GM19099 (cell line): ENCODE results near the gene ABTB2.

ENCODE experiments used
- POLR2A ChIP-seq: IDR thresholded peaks from 3 replicates; pipeline ENCODE4 v1.6.1; 2011; ENCODE audit warnings: low read depth; ENCODE audit not compliant: insufficient read length; ENCODE audit errors: extremely low read depth

ABTB2 gene

DNA sequence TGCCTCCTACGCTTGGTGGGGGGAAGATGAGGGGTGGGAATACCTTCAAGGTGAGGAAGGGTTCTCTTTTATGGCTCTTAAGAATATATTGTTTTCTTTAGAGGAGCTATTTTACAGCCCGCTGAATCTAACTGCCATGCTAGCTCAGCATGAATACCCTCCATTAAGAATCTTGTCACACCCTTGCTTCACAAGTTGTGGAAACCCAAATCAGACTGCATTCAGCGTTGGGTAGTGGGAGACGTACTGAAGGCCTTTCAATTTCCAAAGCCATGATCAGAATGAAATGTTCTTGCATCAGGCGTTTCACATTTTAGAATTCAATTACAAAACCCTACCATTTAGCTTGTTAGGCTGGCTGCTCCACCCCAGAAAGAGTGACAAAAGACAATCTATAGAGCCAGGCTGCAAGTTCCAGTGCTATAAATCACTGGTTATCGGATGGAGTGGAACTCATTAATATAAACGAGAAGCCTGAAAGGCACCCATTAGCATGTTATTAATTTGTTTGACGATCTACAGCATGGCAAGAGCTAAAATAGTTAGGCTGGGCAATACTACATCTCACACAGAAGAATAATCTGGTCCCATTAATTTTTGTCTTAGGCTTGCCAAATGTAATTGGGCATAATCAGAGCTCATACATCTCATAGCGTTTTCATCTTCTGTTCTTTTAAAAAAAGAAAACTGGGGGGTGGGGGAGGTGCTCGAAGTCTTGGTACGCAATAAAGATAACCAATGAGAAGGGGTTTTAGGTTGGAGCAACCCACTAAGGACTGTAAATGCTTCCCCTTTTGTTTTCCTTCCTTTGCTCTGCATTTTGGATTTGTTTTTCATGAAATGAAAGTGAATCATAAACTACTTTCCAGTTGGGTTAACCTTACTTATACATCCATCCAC is 57.5 kb downstream of the ABTB2 start:
- no peak for TF ChIP-seq POLR2A

- TF ChIP-seq POLR2A = no peak
Observed at GRCh38 chr11:34299284-34299972, 58.4 kb downstream of the ABTB2 start.

DNA sequence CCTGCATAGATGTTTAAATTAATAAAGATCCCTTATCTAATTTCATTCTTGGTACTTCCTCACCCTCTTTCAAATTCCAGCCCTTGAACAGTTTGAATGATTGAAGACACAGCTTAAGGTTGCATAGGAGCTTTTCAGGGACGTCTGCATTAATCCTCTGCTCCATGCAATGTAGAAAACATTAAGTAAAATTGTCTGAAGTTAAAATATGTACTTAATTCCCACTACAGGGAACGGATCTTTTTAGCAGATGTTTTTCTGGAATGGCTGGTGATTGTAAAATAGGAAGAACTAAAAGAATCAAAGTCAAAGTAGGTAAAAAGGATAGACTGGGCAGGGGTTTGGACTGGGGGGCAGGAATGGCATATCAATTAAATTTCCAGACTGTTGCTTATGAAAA is 58.9 kb downstream of the ABTB2 start:
- TF ChIP-seq POLR2A = no peak

GRCh38 chr11:34296412-34296811 is 61.4 kb downstream of the ABTB2 start:
- no peak for TF ChIP-seq POLR2A

DNA sequence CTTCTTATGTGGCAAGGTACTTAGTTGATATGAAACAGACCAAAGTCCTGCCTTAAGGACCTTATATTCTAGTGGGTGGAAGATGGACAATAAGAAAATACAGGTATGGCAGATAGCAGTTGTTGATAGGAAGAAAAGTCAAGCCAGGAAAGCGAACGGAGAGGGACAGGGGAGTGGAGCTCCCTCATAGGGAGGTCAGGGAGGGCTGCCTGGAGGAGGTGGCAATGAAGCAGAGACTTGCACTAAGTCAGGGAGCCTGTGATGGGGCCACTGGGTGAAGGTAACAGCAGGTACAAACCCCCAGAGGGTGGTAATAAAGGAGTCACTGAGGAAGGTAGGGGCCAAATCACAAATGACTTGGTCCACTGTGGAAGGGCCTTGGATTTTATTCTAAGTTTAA is 65.3 kb downstream of the ABTB2 start:
- TF ChIP-seq POLR2A = no peak

DNA sequence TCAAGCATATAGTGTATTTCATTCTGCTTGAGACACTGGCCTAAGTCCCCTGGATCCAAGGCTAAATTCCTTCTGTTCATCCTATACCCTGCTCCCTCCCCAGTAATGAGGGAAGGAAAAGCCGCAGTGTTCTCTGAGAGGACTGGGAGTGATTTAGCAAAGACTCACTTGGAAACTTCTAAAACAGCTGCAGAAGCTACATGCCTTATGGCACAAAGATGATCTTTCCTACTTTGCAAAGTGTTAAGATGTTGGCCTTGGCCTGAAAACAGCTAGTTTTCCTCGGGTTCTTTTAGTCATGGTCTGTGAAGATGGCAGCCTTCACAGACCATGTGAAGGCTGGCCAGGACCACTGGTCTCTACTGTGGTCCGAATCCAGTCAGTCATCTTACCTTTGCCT is 65.7 kb downstream of the ABTB2 start:
- no peak for TF ChIP-seq POLR2A

- TF ChIP-seq POLR2A = no peak
Observed at GRCh38 chr11:34290926-34291325, 66.9 kb downstream of the ABTB2 start.

DNA sequence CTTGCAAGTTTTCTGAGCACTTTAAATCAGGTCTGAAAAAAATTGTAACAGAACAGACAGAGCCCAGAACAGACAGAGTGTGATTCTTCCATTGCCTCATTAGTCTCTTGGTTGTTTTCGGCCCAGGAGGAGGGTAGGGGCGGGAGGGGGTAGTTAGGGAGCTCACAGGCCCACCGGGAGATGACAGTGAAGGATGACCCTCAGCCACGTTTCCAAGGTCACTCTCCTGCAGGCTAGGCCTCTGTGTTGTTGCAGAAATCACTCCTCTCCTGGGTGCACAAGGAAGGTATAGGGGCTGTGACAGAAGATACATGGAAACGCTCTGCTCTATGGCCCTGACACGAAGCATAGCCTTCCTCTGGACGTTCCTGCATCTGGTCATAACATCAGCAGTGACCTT is 69.3 kb downstream of the ABTB2 start:
- no peak for TF ChIP-seq POLR2A

DNA sequence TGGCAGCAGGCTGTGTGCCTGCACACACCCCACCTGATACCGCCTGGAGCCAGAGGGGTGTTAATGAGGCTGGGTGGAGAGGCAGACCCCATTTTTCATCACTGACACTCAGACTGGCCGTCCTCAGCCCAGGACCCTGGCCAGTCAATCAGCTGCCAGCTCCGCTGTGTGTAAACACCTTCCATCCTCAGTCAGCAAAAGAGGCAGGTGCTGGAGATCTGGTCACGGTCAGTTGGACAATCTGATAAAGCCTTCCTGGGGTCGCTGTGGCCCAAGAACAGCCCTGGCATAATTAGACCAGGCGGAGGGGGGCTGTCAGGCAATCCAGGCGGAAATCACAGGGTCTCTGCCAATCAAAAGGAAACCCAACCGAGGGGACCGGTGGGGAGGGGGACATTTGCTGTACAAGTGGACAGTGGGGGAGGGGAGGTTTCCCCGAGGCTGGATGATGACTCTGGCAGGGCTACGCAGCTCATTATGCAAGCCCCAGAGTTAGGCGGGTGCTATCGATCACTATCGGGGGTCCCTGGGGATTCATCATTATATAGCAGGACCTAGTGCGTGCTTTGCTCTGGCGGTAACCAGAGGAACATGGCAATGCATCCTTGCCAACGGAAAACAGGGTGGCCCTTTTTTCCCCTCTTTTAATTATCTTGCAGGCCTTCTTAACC is 72.9 kb downstream of the ABTB2 start:
- no peak for TF ChIP-seq POLR2A

- no peak for TF ChIP-seq POLR2A
Observed at GRCh38 chr11:34284156-34284555, 73.7 kb downstream of the ABTB2 start.

DNA sequence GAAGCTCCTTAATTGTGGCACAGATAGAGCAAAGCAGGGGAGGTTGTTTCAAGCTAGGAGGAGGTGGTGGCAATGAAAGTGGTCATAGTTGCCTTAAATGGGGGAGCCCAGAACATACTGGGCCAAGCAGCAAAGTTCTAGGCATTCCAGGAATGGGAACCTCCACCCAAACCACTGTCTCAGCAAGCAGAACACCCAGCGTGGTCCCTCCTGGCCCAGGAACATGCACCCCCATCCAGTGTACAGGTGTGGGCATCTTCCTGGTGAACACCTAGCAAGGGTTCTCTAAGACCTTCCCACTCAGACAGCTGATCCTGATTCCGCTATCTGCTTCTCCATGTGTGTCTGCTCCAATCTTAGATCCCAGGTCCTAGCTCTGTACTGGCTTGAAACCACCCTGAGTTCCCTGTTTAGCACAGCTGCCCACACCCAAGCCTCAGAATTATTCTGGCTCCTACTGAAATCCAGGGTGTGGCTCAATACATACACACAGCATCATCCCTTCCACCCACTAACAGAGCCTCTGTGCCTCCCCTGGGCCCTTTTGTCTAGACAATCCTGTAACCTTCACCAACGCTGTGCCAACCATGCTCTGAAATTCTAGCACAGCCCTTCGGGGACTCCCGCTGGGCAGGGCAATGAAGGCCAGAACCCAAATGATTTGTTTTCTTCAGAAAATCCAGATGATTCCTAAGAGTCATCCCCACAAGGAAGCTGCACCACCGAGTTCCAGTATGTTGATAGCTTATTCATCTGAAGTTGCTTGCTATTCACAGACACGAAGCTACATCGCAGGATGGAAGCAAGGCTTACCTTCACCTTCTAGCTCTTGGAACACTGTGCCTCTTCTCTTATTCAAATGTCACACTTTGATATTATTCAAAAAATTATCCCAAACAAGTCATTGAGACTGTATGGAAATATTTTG is 76.6 kb downstream of the ABTB2 start:
- no peak for TF ChIP-seq POLR2A

DNA sequence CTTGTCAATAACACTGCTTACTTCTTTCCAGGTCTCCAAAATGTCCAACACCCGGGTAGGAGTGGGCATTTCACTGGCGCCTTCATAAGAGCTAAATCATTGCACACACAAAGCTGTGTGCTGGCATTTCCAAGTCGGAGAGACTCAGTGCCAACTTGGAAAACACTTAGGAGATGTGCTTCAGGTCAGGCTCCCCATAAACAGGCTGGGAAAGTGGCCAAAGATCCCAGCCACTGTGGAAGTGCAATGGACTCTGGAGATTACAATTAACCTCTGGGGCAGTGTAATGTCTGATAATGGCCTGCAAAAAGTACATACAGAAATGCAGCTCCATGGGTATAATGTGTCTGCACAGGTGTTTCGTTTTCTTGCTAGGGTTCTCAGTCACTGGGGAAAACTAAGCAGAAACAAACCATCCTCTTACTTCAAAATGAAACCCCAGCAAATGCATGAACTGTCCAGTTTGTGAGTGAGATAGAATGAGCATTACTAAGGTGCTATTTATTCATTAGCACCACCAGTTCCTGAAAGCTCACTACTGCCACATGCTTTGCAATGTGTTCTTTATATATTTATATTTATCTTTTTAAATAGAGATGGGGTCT is 79.0 kb downstream of the ABTB2 start:
- no peak for TF ChIP-seq POLR2A

GRCh38 chr11:34278175-34278574 is 79.6 kb downstream of the ABTB2 start:
- TF ChIP-seq POLR2A = no peak

GRCh38 chr11:34277171-34277570 is 80.6 kb downstream of the ABTB2 start:
- TF ChIP-seq POLR2A = no peak
